HL-60 (cell line): ENCODE data around the gene TUBB.

Experiments
- DNase-seq, 2 experiments: peaks; one replicate each; pipeline ENCODE4 v3.0.0-alpha.2; 2010 to 2020; ENCODE audit warnings: low read depth in 1 of 2, low spot score in 1 of 2
- H3K27ac ChIP-seq: fragments of 250-450 bp; sonication (Bioruptor Pico); replicated peaks from 2 replicates; pipeline ENCODE4 v1.5.1; 2020; ENCODE audit warnings: mild to moderate bottlenecking, moderate library complexity
- H3K27me3 ChIP-seq: fragments of 250-450 bp; sonication (Bioruptor Pico); 2 replicates; pipeline ENCODE4 v1.5.1; 2021; ENCODE audit warnings: mild to moderate bottlenecking, moderate library complexity; ENCODE audit not compliant: insufficient read depth, poor library complexity, severe bottlenecking
- H3K4me3 ChIP-seq: replicated peaks from 2 replicates; pipeline ENCODE4 v1.5.1; 2011; ENCODE audit warnings: mild to moderate bottlenecking, control low read depth, low read length; ENCODE audit not compliant: insufficient read depth
- GABPA ChIP-seq: IDR thresholded peaks from 2 replicates; pipeline ENCODE4 v1.6.1; 2012; ENCODE audit warnings: low read depth
- POLR2AphosphoS5 ChIP-seq: IDR thresholded peaks from 2 replicates; pipeline ENCODE4 v1.6.1; 2012; ENCODE audit warnings: low read depth
- SPI1 ChIP-seq: IDR thresholded peaks from 2 replicates; pipeline ENCODE4 v1.6.1; 2012; ENCODE audit warnings: low read depth, mild to moderate bottlenecking, borderline replicate concordance
- TF ChIP-seq, protein P1 (sequence below): IDR thresholded peaks from 2 replicates; pipeline ENCODE4 v1.6.1; 2012; ENCODE audit warnings: low read depth; ENCODE audit not compliant: insufficient replicate concordance
- TF ChIP-seq, protein P2 (sequence below): IDR thresholded peaks from one replicate; pipeline ENCODE4 v1.5.1; 2011; ENCODE audit warnings: low read length, control low read depth, inconsistent platforms; ENCODE audit not compliant: insufficient read depth

The TUBB gene

GRCh38 chr6:30676660-30677285 lies 43.4 kb upstream of the TUBB start:
- no peaks in the 10 kb centered on the region for H3K27me3 ChIP-seq
- H3K27ac ChIP-seq = no peak overlapping the region
- DNase-seq = no peak
- no peak overlapping the region for H3K4me3 ChIP-seq
- TF ChIP-seq GABPA (no peak), SPI1 (no peak), POLR2AphosphoS5 (no peak)
- TF ChIP-seq, protein P1, sequence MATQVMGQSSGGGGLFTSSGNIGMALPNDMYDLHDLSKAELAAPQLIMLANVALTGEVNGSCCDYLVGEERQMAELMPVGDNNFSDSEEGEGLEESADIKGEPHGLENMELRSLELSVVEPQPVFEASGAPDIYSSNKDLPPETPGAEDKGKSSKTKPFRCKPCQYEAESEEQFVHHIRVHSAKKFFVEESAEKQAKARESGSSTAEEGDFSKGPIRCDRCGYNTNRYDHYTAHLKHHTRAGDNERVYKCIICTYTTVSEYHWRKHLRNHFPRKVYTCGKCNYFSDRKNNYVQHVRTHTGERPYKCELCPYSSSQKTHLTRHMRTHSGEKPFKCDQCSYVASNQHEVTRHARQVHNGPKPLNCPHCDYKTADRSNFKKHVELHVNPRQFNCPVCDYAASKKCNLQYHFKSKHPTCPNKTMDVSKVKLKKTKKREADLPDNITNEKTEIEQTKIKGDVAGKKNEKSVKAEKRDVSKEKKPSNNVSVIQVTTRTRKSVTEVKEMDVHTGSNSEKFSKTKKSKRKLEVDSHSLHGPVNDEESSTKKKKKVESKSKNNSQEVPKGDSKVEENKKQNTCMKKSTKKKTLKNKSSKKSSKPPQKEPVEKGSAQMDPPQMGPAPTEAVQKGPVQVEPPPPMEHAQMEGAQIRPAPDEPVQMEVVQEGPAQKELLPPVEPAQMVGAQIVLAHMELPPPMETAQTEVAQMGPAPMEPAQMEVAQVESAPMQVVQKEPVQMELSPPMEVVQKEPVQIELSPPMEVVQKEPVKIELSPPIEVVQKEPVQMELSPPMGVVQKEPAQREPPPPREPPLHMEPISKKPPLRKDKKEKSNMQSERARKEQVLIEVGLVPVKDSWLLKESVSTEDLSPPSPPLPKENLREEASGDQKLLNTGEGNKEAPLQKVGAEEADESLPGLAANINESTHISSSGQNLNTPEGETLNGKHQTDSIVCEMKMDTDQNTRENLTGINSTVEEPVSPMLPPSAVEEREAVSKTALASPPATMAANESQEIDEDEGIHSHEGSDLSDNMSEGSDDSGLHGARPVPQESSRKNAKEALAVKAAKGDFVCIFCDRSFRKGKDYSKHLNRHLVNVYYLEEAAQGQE = no peak
- TF ChIP-seq, protein P2, sequence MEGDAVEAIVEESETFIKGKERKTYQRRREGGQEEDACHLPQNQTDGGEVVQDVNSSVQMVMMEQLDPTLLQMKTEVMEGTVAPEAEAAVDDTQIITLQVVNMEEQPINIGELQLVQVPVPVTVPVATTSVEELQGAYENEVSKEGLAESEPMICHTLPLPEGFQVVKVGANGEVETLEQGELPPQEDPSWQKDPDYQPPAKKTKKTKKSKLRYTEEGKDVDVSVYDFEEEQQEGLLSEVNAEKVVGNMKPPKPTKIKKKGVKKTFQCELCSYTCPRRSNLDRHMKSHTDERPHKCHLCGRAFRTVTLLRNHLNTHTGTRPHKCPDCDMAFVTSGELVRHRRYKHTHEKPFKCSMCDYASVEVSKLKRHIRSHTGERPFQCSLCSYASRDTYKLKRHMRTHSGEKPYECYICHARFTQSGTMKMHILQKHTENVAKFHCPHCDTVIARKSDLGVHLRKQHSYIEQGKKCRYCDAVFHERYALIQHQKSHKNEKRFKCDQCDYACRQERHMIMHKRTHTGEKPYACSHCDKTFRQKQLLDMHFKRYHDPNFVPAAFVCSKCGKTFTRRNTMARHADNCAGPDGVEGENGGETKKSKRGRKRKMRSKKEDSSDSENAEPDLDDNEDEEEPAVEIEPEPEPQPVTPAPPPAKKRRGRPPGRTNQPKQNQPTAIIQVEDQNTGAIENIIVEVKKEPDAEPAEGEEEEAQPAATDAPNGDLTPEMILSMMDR = no peak

DNA sequence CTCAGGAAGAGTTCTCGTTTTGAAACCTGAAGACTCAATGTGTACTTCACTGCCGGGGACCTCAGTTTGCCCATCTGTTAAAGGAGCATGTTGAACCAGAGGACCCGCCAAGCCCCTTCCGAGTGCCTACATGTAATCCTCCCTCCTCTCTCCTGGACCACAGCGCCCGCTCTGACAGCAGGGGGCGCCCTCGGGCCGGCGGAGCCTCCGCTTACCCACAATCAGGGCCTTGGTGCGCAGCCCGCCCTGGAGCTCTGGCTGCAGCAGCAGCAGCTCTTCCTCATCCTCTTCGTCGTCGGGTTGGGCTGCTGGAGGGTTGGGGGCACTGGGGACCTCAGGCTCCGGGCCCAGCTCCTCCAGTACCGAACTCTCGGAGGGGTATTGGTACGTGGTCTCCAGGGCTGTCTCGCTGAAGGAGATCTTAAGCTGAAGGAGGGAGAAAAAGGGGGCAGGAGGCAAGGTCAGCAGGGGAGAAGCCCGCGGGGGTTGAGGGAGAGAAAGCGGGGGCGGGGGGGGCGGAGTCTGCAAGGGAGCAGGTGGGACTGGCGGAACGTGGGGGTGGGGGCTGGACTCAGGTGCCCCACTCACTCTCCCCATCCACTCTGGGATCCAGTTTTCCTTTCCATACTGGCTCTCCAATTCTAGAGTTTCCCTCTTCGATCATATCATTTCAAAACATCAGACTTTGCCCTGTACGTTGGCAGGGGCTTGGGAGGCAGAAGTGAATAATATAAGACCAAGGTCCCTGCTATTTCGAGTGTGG lies 41.0 kb upstream of the TUBB start:
- TF ChIP-seq POLR2AphosphoS5 = 0 out of 2 replicates have a peak, but pooled peaks have one; percentile 16
- TF ChIP-seq, protein P1 = no peak
- peak; percentile 29; the same call in 1 of the 2 replicates for TF ChIP-seq SPI1
- TF ChIP-seq, protein P2 = peak; percentile 85
- H3K4me3 ChIP-seq = peak overlapping the region; percentile 26
- no peak overlapping the region for H3K27ac ChIP-seq
- H3K27me3 ChIP-seq = no peaks in the 10 kb centered on the region
- peak in 1 of 2 experiments; percentile 88 for DNase-seq

- no peak for TF ChIP-seq GABPA
- TF ChIP-seq, protein P1 = no peak
- no peak for TF ChIP-seq POLR2AphosphoS5
- TF ChIP-seq SPI1 = no peak
- TF ChIP-seq, protein P2 = no peak
- no peak for DNase-seq
- Histone ChIP-seq H3K27me3 (no peaks in the 10 kb centered on the region), H3K27ac (no peak overlapping the region), H3K4me3 (no peak overlapping the region)
Measured at GRCh38 chr6:30679765-30680535, 40.2 kb upstream of the TUBB start.
